GM19324 (cell line): ENCODE results near the gene ATG5.

Source experiments
- ATAC-seq: cut with Tn5 transposase; IDR thresholded peaks from one replicate; pipeline ENCODE4 v1.9.1; 2021; ENCODE audit warnings: mild to moderate bottlenecking, moderate library complexity; ENCODE audit not compliant: unreplicated experiment, low FRiP score

Gene ATG5

GRCh38 chr6:106136845-106137244, 188.7 kb downstream of the ATG5 start:
- ATAC-seq, result no peak

- no peak for ATAC-seq
Observed at GRCh38 chr6:106135911-106136571, 189.5 kb downstream of the ATG5 start.

GRCh38 chr6:106134906-106135634, 190.5 kb downstream of the ATG5 start:
- ATAC-seq, result no peak
